ENCODE results near the gene GRM7.
A peak's percentile ranks its signal among the peaks of the same experiment; 100 is the strongest.

The GRM7 gene

GRCh38 chr3:7536921-7537320 lies 676.0 kb downstream of the GRM7 start:
- Histone ChIP-seq H3K4me3 (ENCODE audit: low read depth, low read length) (no peak overlapping the region), H3K27me3 (no peaks in the 10 kb centered on the region), H3K4me1 (no peaks in the 10 kb centered on the region), H3K36me3 (no peaks in the 10 kb centered on the region), H3K9me3 (no peaks in the 10 kb centered on the region)
- TF ChIP-seq CTCF (IDR thresholded peaks at IDR 0.05; ENCODE audit: low read depth, low read length): no peak
- no peak for DNase-seq

DNA sequence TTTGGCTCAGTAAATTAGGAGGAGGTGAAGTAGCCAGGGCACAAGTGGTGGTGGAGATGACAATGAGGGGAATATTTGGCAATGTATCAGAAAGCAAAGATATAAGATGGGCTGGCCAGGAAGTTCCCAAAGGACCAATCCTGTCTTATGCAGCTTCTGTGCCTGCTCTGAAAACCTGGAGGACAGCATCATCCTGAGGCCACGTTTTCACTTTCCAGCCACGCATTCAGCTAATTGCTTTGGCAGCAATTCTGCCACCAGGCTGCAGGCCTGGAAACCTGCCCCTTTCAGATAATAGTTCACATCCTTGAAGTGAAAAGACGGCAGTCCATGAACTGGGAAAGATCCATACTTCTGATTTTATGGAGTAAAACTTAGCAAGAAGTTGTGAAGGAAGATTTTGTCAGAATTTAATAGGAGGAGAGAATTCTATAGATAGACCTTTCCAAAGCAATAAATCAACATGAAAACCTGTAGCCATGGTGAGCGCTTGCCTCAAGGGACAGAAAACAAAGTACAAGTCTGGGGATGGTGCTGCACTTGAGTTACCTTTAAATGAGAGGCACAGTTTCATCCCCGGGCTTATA lies 682.5 kb downstream of the GRM7 start:
- Histone ChIP-seq H3K27me3 (no peaks in the 10 kb centered on the region), H3K36me3 (no peaks in the 10 kb centered on the region), H3K4me1 (no peaks in the 10 kb centered on the region), H3K4me3 (ENCODE audit: low read depth, low read length) (no peak overlapping the region), H3K9me3 (no peaks in the 10 kb centered on the region)
- DNase-seq: peak; percentile 28
- peak; percentile 20 for TF ChIP-seq CTCF (IDR thresholded peaks at IDR 0.05; ENCODE audit: low read depth, low read length)

DNA sequence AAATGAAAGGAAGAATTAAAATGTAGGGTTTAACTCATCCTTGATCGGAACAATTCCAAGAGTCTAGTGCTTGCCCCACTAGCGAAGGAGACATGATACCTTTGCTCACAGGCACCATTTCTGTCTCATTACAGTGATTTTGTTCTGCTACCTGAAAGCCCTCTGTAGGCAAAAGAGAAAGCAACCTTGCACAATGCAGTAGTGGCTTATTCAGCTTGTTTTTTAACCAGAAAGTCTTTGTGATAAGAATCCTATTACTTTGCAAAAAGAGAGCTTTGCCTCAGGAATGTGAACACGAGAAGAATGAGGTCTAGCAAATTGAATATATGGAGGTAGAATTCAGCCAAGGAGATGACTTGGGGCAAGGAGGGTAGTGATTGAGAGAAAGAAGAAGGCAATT lies 684.4 kb downstream of the GRM7 start:
- no peaks in the 10 kb centered on the region for H3K36me3 ChIP-seq
- no peak for TF ChIP-seq CTCF (IDR thresholded peaks at IDR 0.05; ENCODE audit: low read depth, low read length)
- no peaks in the 10 kb centered on the region for H3K4me1 ChIP-seq
- no peak for DNase-seq
- no peaks in the 10 kb centered on the region for H3K9me3 ChIP-seq
- H3K27me3 ChIP-seq: no peaks in the 10 kb centered on the region
- no peak overlapping the region for H3K4me3 ChIP-seq (ENCODE audit: low read depth, low read length)

GRCh38 chr3:7546253-7546652 lies 685.3 kb downstream of the GRM7 start:
- H3K36me3 ChIP-seq: no peaks in the 10 kb centered on the region
- H3K27me3 ChIP-seq: no peaks in the 10 kb centered on the region
- peak; percentile 37 for TF ChIP-seq CTCF (IDR thresholded peaks at IDR 0.05; ENCODE audit: low read depth, low read length)
- no peak overlapping the region for H3K4me3 ChIP-seq (ENCODE audit: low read depth, low read length)
- no peaks in the 10 kb centered on the region for H3K4me1 ChIP-seq
- DNase-seq: no peak
- no peaks in the 10 kb centered on the region for H3K9me3 ChIP-seq

GRCh38 chr3:7547826-7548225 lies 686.9 kb downstream of the GRM7 start:
- TF ChIP-seq CTCF (IDR thresholded peaks at IDR 0.05; ENCODE audit: low read depth, low read length): no peak
- no peaks in the 10 kb centered on the region for H3K36me3 ChIP-seq
- H3K27me3 ChIP-seq: no peaks in the 10 kb centered on the region
- H3K9me3 ChIP-seq: no peaks in the 10 kb centered on the region
- no peaks in the 10 kb centered on the region for H3K4me1 ChIP-seq
- H3K4me3 ChIP-seq (ENCODE audit: low read depth, low read length): no peak overlapping the region
- DNase-seq: no peak

DNA sequence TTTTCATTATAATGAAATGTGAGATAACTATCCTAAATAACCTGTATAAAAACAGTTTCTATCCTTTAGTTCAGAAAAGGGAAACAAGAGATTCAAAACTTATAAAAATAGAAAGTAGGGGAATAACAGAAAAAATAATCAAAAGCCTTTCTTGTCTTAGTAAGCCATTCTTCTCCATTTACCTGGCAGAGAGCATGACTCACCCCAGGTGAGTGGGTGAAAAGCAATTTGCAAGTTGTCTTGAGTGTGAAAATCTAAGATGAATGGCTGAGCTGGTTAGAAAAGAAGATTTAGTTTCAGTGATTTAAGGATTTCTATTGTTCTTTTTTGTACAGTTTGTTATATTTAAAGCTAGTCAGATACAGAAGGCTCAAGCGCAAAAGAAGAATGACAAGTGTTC lies 702.0 kb downstream of the GRM7 start:
- DNase-seq: no peak
- H3K4me1 ChIP-seq: no peaks in the 10 kb centered on the region
- H3K9me3 ChIP-seq: no peaks in the 10 kb centered on the region
- TF ChIP-seq CTCF (IDR thresholded peaks at IDR 0.05; ENCODE audit: low read depth, low read length): no peak
- no peaks in the 10 kb centered on the region for H3K36me3 ChIP-seq
- H3K4me3 ChIP-seq (ENCODE audit: low read depth, low read length): no peak overlapping the region
- H3K27me3 ChIP-seq: no peaks in the 10 kb centered on the region
